Activated naive CD8-positive, alpha-beta T cell treated with anti-CD3 and anti-CD28 coated beads for 36 hours (primary cell): ENCODE results near the gene TNRC6C. TPM values are rescaled to one million over a fixed set of nuclear protein-coding genes. Genes with fewer than 3 reads are reported as not detected.
"Not testable (repeated sequence)": the region's sequence is repeated elsewhere in the genome, so short reads cannot be mapped to it uniquely, and the experiment has no call there.

ENCODE experiments used
- DNase-seq: peaks from one replicate; pipeline ENCODE4 v3.0.0; 2021
- H3K27ac Mint-ChIP-seq: one replicate; pipeline ENCODE4 v1.8.0; 2022; ENCODE audit warnings: mild to moderate bottlenecking, moderate library complexity, mixed read lengths
- H3K27me3 Mint-ChIP-seq: one replicate; pipeline ENCODE4 v1.8.0; 2022; ENCODE audit warnings: mild to moderate bottlenecking, mixed read lengths
- H3K36me3 Mint-ChIP-seq: one replicate; pipeline ENCODE4 v1.8.0; 2021; ENCODE audit warnings: mild to moderate bottlenecking, mixed read lengths
- H3K4me1 Mint-ChIP-seq: one replicate; pipeline ENCODE4 v1.8.0; 2021; ENCODE audit warnings: mixed read lengths
- H3K4me3 Mint-ChIP-seq: one replicate; pipeline ENCODE4 v1.8.0; 2022; ENCODE audit warnings: mild to moderate bottlenecking, moderate library complexity, mixed read lengths
- H3K9me3 Mint-ChIP-seq: one replicate; pipeline ENCODE4 v1.8.0; 2022; ENCODE audit warnings: mixed read lengths
- total RNA-seq, 2 experiments: library from RNA; stranded (reverse); gene quantifications; one replicate each; pipeline ENCODE4 v1.2.3, GENCODE V29; 2021

The TNRC6C gene
- total RNA-seq, 2 experiments from 2014 or later = 16.2 to 19.2 TPM

- no peak for DNase-seq
- Mint-ChIP-seq H3K4me3 (no peak overlapping the region), H3K27me3 (no peaks in the 10 kb centered on the region), H3K27ac (no peak overlapping the region), H3K9me3 (no peaks in the 10 kb centered on the region), H3K4me1 (peaks cover 55% of the 10 kb centered on the region), H3K36me3 (peaks cover 8% of the 10 kb centered on the region)
Measured at GRCh38 chr17:77973953-77974352, 15.4 kb downstream of the TNRC6C start.

GRCh38 chr17:77974396-77974795, 15.9 kb downstream of the TNRC6C start:
- peaks cover 8% of the 10 kb centered on the region for H3K36me3 Mint-ChIP-seq
- no peaks in the 10 kb centered on the region for H3K9me3 Mint-ChIP-seq
- DNase-seq = no peak
- no peak overlapping the region for H3K27ac Mint-ChIP-seq
- no peaks in the 10 kb centered on the region for H3K27me3 Mint-ChIP-seq
- H3K4me1 Mint-ChIP-seq = peaks cover 54% of the 10 kb centered on the region
- no peak overlapping the region for H3K4me3 Mint-ChIP-seq

GRCh38 chr17:77982430-77982829, 23.9 kb downstream of the TNRC6C start:
- Mint-ChIP-seq H3K4me3 (peak overlapping the region; percentile 29), H3K4me1 (peaks cover 25% of the 10 kb centered on the region), H3K36me3 (peaks cover 29% of the 10 kb centered on the region)
- not testable (repeated sequence) for DNase-seq, H3K27ac Mint-ChIP-seq, H3K27me3 Mint-ChIP-seq, H3K9me3 Mint-ChIP-seq

GRCh38 chr17:77990301-77990700, 31.8 kb downstream of the TNRC6C start:
- H3K27me3 Mint-ChIP-seq = no peaks in the 10 kb centered on the region
- no peak overlapping the region for H3K4me3 Mint-ChIP-seq
- no peak overlapping the region for H3K27ac Mint-ChIP-seq
- H3K36me3 Mint-ChIP-seq = peaks cover 7% of the 10 kb centered on the region
- no peak for DNase-seq
- H3K4me1 Mint-ChIP-seq = peaks cover 48% of the 10 kb centered on the region
- H3K9me3 Mint-ChIP-seq = no peaks in the 10 kb centered on the region

- not testable (repeated sequence) for DNase-seq, H3K27ac Mint-ChIP-seq, H3K27me3 Mint-ChIP-seq, H3K4me3 Mint-ChIP-seq, H3K9me3 Mint-ChIP-seq
- Mint-ChIP-seq H3K4me1 (peaks cover 61% of the 10 kb centered on the region), H3K36me3 (peaks cover 13% of the 10 kb centered on the region)
Measured at GRCh38 chr17:77993735-77994134, 35.2 kb downstream of the TNRC6C start.

GRCh38 chr17:77995146-77995852, 36.8 kb downstream of the TNRC6C start:
- Mint-ChIP-seq H3K9me3 (no peaks in the 10 kb centered on the region), H3K27ac (no peak overlapping the region), H3K4me3 (peak overlapping the region; percentile 15), H3K36me3 (peaks cover 15% of the 10 kb centered on the region), H3K27me3 (no peaks in the 10 kb centered on the region), H3K4me1 (peaks cover 60% of the 10 kb centered on the region)
- peak; percentile 21 for DNase-seq

GRCh38 chr17:77996256-77996655, 37.8 kb downstream of the TNRC6C start:
- Mint-ChIP-seq H3K36me3 (peaks cover 13% of the 10 kb centered on the region), H3K27ac (no peak overlapping the region), H3K27me3 (no peaks in the 10 kb centered on the region), H3K4me3 (no peak overlapping the region), H3K4me1 (peaks cover 60% of the 10 kb centered on the region), H3K9me3 (no peaks in the 10 kb centered on the region)
- DNase-seq = no peak

- DNase-seq = peak; percentile 29
- Mint-ChIP-seq H3K36me3 (peaks cover 16% of the 10 kb centered on the region), H3K27ac (no peak overlapping the region), H3K9me3 (no peaks in the 10 kb centered on the region), H3K4me3 (no peak overlapping the region), H3K27me3 (no peaks in the 10 kb centered on the region), H3K4me1 (peaks cover 68% of the 10 kb centered on the region)
Measured at GRCh38 chr17:77999413-78000173, 41.1 kb downstream of the TNRC6C start.

GRCh38 chr17:78000341-78000740, 41.8 kb downstream of the TNRC6C start:
- no peak for DNase-seq
- Mint-ChIP-seq H3K27ac (no peak overlapping the region), H3K36me3 (peaks cover 18% of the 10 kb centered on the region), H3K9me3 (no peaks in the 10 kb centered on the region), H3K4me1 (peaks cover 66% of the 10 kb centered on the region), H3K27me3 (no peaks in the 10 kb centered on the region), H3K4me3 (no peak overlapping the region)

- Mint-ChIP-seq H3K4me3 (no peak overlapping the region), H3K27me3 (no peaks in the 10 kb centered on the region), H3K27ac (no peak overlapping the region), H3K4me1 (peaks cover 68% of the 10 kb centered on the region), H3K36me3 (peaks cover 19% of the 10 kb centered on the region), H3K9me3 (no peaks in the 10 kb centered on the region)
- DNase-seq = no peak
Measured at GRCh38 chr17:78001182-78001581, 42.7 kb downstream of the TNRC6C start.

- Mint-ChIP-seq H3K4me1 (peaks cover 69% of the 10 kb centered on the region), H3K36me3 (peaks cover 21% of the 10 kb centered on the region), H3K27ac (no peak overlapping the region), H3K9me3 (no peaks in the 10 kb centered on the region), H3K27me3 (no peaks in the 10 kb centered on the region), H3K4me3 (no peak overlapping the region)
- no peak for DNase-seq
Measured at GRCh38 chr17:78001612-78002011, 43.1 kb downstream of the TNRC6C start.

- Mint-ChIP-seq H3K27me3 (no peaks in the 10 kb centered on the region), H3K4me1 (peaks cover 64% of the 10 kb centered on the region), H3K9me3 (no peaks in the 10 kb centered on the region), H3K4me3 (no peak overlapping the region), H3K36me3 (peaks cover 21% of the 10 kb centered on the region), H3K27ac (no peak overlapping the region)
- no peak for DNase-seq
Measured at GRCh38 chr17:78002166-78002565, 43.7 kb downstream of the TNRC6C start.

GRCh38 chr17:78005452-78006171, 47.1 kb downstream of the TNRC6C start:
- DNase-seq = no peak
- H3K36me3 Mint-ChIP-seq = peaks cover 13% of the 10 kb centered on the region
- H3K4me3 Mint-ChIP-seq = no peak overlapping the region
- no peaks in the 10 kb centered on the region for H3K9me3 Mint-ChIP-seq
- H3K4me1 Mint-ChIP-seq = peaks cover 40% of the 10 kb centered on the region
- H3K27ac Mint-ChIP-seq = no peak overlapping the region
- no peaks in the 10 kb centered on the region for H3K27me3 Mint-ChIP-seq

- Mint-ChIP-seq H3K9me3 (no peaks in the 10 kb centered on the region), H3K36me3 (peaks cover 13% of the 10 kb centered on the region), H3K27me3 (no peaks in the 10 kb centered on the region), H3K4me3 (no peak overlapping the region), H3K4me1 (peaks cover 39% of the 10 kb centered on the region), H3K27ac (no peak overlapping the region)
- no peak for DNase-seq
Measured at GRCh38 chr17:78006338-78006737, 47.8 kb downstream of the TNRC6C start.

- Mint-ChIP-seq H3K9me3 (no peaks in the 10 kb centered on the region), H3K27ac (no peak overlapping the region), H3K36me3 (peaks cover 13% of the 10 kb centered on the region)
Measured at GRCh38 chr17:78007647-78008046, 49.1 kb downstream of the TNRC6C start.

More at GRCh38 chr17:78007647-78008046, 49.1 kb downstream of the TNRC6C start:
- DNase-seq = no peak
- Mint-ChIP-seq H3K4me3 (no peak overlapping the region), H3K4me1 (peaks cover 39% of the 10 kb centered on the region), H3K27me3 (no peaks in the 10 kb centered on the region)
